Gastroesophageal sphincter (tissue), 3 donors: Measurements from ENCODE around the gene NETO2.

ENCODE experiments used
- EP300 ChIP-seq: sonication (generic); formaldehyde crosslinking; IDR thresholded peaks from one replicate; pipeline ENCODE4 v1.6.1; 2017; ENCODE audit warnings: antibody characterized with exemption, mild to moderate bottlenecking
- POLR2A ChIP-seq, 2 donors: fragments of 450-650 bp; IDR thresholded peaks; one replicate each; pipeline ENCODE4 v1.6.1; 2017; ENCODE audit warnings: antibody characterized with exemption in 2 of 2, mild to moderate bottlenecking in 2 of 2, moderate library complexity in 1 of 2
- POLR2AphosphoS5 ChIP-seq: sonication (generic); formaldehyde crosslinking; IDR thresholded peaks from one replicate; pipeline ENCODE4 v1.6.1; 2017; ENCODE audit warnings: antibody characterized with exemption
- TF ChIP-seq, protein P1 (sequence below), 4 experiments: fragments of 200-600 bp in 2 of 4; fragments of 450-650 bp in 2 of 4; sonication (generic) in 1 of 4; IDR thresholded peaks; one replicate each; pipeline ENCODE4 v1.5.1; 2017 to 2019; ENCODE audit warnings: antibody characterized with exemption in 4 of 4, mild to moderate bottlenecking in 2 of 4, moderate library complexity in 2 of 4

DNA sequence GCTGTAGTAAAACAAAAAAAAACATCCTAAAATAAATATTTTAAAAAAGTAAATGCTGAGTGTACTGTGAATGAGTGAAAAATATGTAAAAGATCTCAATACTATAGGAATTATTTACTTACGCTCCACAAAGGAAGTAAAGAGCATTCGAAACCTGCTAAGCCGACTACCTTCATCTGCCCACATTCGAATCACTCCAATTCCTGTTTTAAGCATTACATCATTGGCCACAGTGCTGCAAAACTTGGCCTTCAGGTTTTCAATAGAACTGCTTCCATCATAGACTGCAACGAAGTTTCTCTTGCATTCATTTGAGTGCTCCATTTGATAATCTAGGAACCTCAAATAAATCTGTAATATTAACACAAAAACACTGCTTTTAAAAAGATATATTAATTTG lies 34.4 kb downstream of the NETO2 start:
- no peak for TF ChIP-seq POLR2A (IDR thresholded peaks at IDR 0.05)
- TF ChIP-seq, protein P1, sequence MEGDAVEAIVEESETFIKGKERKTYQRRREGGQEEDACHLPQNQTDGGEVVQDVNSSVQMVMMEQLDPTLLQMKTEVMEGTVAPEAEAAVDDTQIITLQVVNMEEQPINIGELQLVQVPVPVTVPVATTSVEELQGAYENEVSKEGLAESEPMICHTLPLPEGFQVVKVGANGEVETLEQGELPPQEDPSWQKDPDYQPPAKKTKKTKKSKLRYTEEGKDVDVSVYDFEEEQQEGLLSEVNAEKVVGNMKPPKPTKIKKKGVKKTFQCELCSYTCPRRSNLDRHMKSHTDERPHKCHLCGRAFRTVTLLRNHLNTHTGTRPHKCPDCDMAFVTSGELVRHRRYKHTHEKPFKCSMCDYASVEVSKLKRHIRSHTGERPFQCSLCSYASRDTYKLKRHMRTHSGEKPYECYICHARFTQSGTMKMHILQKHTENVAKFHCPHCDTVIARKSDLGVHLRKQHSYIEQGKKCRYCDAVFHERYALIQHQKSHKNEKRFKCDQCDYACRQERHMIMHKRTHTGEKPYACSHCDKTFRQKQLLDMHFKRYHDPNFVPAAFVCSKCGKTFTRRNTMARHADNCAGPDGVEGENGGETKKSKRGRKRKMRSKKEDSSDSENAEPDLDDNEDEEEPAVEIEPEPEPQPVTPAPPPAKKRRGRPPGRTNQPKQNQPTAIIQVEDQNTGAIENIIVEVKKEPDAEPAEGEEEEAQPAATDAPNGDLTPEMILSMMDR (IDR thresholded peaks at IDR 0.05), result no peak
- TF ChIP-seq POLR2AphosphoS5, result no peak
- no peak for TF ChIP-seq EP300
